LNCAP (cell line): Measurements from ENCODE around the gene PTPN1.

Source experiments
- CTCF ChIP-seq: fragments of 450-650 bp; IDR thresholded peaks from 2 replicates; pipeline ENCODE4 v1.5.1; 2017; ENCODE audit warnings: mild to moderate bottlenecking

PTPN1 gene

GRCh38 chr20:50475681-50476292 is 34.4 kb upstream of the PTPN1 start:
- no peak for TF ChIP-seq CTCF

- no peak for TF ChIP-seq CTCF
These were observed 32.8 kb upstream of the PTPN1 start for GRCh38 chr20:50477239-50477872.

GRCh38 chr20:50478162-50478990 is 31.8 kb upstream of the PTPN1 start:
- peak; percentile 57 for TF ChIP-seq CTCF

- TF ChIP-seq CTCF: no peak
These were observed 28.4 kb upstream of the PTPN1 start for GRCh38 chr20:50481741-50482140.

- TF ChIP-seq CTCF: no peak
These were observed 27.7 kb upstream of the PTPN1 start for GRCh38 chr20:50482396-50482981.

GRCh38 chr20:50484271-50484976 is 25.8 kb upstream of the PTPN1 start:
- TF ChIP-seq CTCF: no peak

GRCh38 chr20:50487397-50487796 is 22.8 kb upstream of the PTPN1 start:
- TF ChIP-seq CTCF: no peak
